GM23248 (cell line): ENCODE data around the gene GATM. TPM values are rescaled to one million over a fixed set of nuclear protein-coding genes. Genes with fewer than 3 reads are reported as not detected.
A peak's percentile ranks its signal among the peaks of the same experiment; 100 is the strongest.

Experiments
- DNase-seq: peaks from one replicate; pipeline ENCODE4 v3.0.0-alpha.2; 2015
- H2AFZ ChIP-seq: fragments of 200-600 bp; sonication (generic); 2 replicates; pipeline ENCODE4 v1.6.1; 2016; ENCODE audit warnings: antibody characterized with exemption
- H3F3A ChIP-seq: fragments of 200-600 bp; sonication (generic); 2 replicates; pipeline ENCODE4 v1.6.1; 2016; ENCODE audit warnings: mild to moderate bottlenecking, antibody characterized with exemption, mixed run types; ENCODE audit not compliant: insufficient read depth
- H3K27ac ChIP-seq: fragments of 200-600 bp; sonication (generic); 2 replicates; pipeline ENCODE4 v1.5.1; 2016; ENCODE audit warnings: mild to moderate bottlenecking
- H3K27me3 ChIP-seq: fragments of 200-600 bp; sonication (generic); replicated peaks from 2 replicates; pipeline ENCODE4 v1.6.1; 2016; ENCODE audit warnings: mild to moderate bottlenecking; ENCODE audit not compliant: insufficient read depth
- H3K36me3 ChIP-seq: fragments of 200-600 bp; sonication (generic); 2 replicates; pipeline ENCODE4 v1.6.1; 2016; ENCODE audit warnings: low read depth, mild to moderate bottlenecking
- H3K4me1 ChIP-seq: fragments of 200-600 bp; sonication (generic); 2 replicates; pipeline ENCODE4 v1.6.1; 2016; ENCODE audit warnings: mild to moderate bottlenecking; ENCODE audit not compliant: insufficient read depth
- H3K4me2 ChIP-seq: fragments of 200-600 bp; sonication (generic); one replicate; pipeline ENCODE4 v1.6.1; 2016; ENCODE audit warnings: mild to moderate bottlenecking; ENCODE audit not compliant: unreplicated experiment
- H3K4me3 ChIP-seq: fragments of 200-600 bp; sonication (generic); 2 replicates; pipeline ENCODE4 v1.5.1; 2016; ENCODE audit warnings: mild to moderate bottlenecking
- H3K79me2 ChIP-seq: fragments of 200-600 bp; sonication (generic); 2 replicates; pipeline ENCODE4 v1.6.1; 2016; ENCODE audit warnings: mild to moderate bottlenecking; ENCODE audit not compliant: insufficient read depth
- H3K9ac ChIP-seq: fragments of 200-600 bp; sonication (generic); 2 replicates; pipeline ENCODE4 v1.6.1; 2016; ENCODE audit warnings: mild to moderate bottlenecking
- H3K9me2 ChIP-seq: fragments of 200-600 bp; sonication (generic); 2 replicates; pipeline ENCODE4 v1.6.1; 2016; ENCODE audit warnings: mixed run types, mild to moderate bottlenecking, moderate library complexity; ENCODE audit not compliant: insufficient read depth
- H3K9me3 ChIP-seq: fragments of 200-600 bp; sonication (generic); one replicate; pipeline ENCODE4 v1.6.1; 2017; ENCODE audit warnings: low read depth
- H4K20me1 ChIP-seq: fragments of 200-600 bp; sonication (generic); 2 replicates; pipeline ENCODE4 v1.6.0; 2016; ENCODE audit not compliant: insufficient read depth
- EZH2 ChIP-seq: fragments of 200-600 bp; sonication (generic); IDR thresholded peaks from 2 replicates; pipeline ENCODE4 v1.6.1; 2018; ENCODE audit warnings: antibody characterized with exemption, mild to moderate bottlenecking; ENCODE audit not compliant: insufficient read depth, poor library complexity, severe bottlenecking
- EZH2phosphoT487 ChIP-seq: fragments of 200-600 bp; sonication (generic); IDR thresholded peaks from 2 replicates; pipeline ENCODE4 v1.6.1; 2018; ENCODE audit warnings: antibody characterized with exemption, moderate library complexity, mild to moderate bottlenecking, low read depth; ENCODE audit not compliant: insufficient read depth
- WGBS, 2 experiments: methylation state at CpG; one replicate each; pipeline ENCODE4 v1.1.6; 2015 to 2017; ENCODE audit warnings: low lambda C conversion rate in 2 of 2, low coverage in 1 of 2; ENCODE audit errors: missing lambda C conversion rate in 2 of 2; 5-methylcytosine and 5-hydroxymethylcytosine counted together
- in situ Hi-C: fragments of 300-500 bp; cut with MboI; formaldehyde crosslinking; loops from 2 replicates; pipeline ENCODE4 v1.15.0; 2020
- polyA plus RNA-seq: library from polyadenylated mRNA; unstranded; fragments of >200 nt; fragmentation: Nextera tagmentation; extraction: Ambion mirVana; gene quantifications from 2 replicates; pipeline ENCODE4 v1.2.1, GENCODE V29; 2016
- total RNA-seq: library from RNA; depleted of rRNA; stranded (reverse); fragments of >200 nt; shearing (Covaris generic); gene quantifications from 2 replicates; pipeline ENCODE4 v1.2.3, GENCODE V29; 2014

The GATM gene
- total and polyA plus RNA-seq, 2 experiments from 2014 or later = not detected

DNA sequence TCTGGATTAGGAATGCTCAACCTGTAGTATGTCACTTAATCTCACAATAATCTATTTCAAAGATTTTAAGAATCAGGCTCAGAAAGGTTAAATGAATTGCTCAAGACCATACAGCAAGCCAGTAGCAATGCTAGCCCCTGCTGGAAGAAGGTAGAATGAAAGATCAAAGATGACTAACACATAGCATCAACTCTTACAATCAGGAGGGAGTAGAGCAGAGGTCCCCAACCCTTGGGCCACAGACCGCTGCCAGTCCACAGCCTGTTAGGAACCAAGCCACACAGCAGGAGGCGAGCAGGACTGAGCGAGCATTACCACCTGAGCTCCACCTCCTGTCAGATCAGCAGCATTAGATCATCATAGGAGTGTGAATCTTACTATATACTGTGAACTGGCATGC lies 15.5 kb upstream of the GATM start:
- Histone ChIP-seq H3K4me3 (no peak overlapping the region), H3K27ac (no peak overlapping the region), H3K9me3 (no peaks in the 10 kb centered on the region), H3K27me3 (peaks cover 11% of the 10 kb centered on the region), H3K4me2 (no peak overlapping the region), H3F3A (no peaks in the 10 kb centered on the region), H3K9ac (no peak overlapping the region), H4K20me1 (no peaks in the 10 kb centered on the region), H3K4me1 (no peaks in the 10 kb centered on the region), H3K36me3 (no peaks in the 10 kb centered on the region), H3K9me2 (no peaks in the 10 kb centered on the region), H3K79me2 (no peaks in the 10 kb centered on the region), H2AFZ (no peak overlapping the region)
- no peak for TF ChIP-seq EZH2phosphoT487
- TF ChIP-seq EZH2 = no peak
- DNase-seq = peak; percentile 21
- 81 to 90% methylated on average over 3 of the region's 3 CpGs for WGBS, 2 experiments
- in situ Hi-C loops = no loop called here

DNA sequence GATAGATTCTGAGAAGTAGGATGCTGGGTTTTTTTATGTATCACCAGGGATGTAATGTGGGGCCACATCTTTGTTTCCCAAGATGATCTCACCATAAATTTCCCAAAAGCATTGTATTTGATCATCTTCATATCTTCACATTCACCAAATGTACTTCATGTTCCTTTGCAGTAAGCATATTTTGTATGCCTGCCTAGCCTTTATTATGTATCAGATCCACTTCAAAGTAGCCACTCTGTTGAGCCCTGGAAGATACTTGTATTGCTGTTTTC lies 14.2 kb upstream of the GATM start:
- Histone ChIP-seq H3F3A (no peaks in the 10 kb centered on the region), H3K79me2 (no peaks in the 10 kb centered on the region), H3K27me3 (peaks cover 25% of the 10 kb centered on the region), H3K4me2 (no peak overlapping the region), H3K9me3 (no peaks in the 10 kb centered on the region), H4K20me1 (no peaks in the 10 kb centered on the region), H3K4me3 (no peak overlapping the region), H3K36me3 (no peaks in the 10 kb centered on the region), H3K9me2 (no peaks in the 10 kb centered on the region), H3K9ac (no peak overlapping the region), H3K27ac (no peak overlapping the region), H2AFZ (no peak overlapping the region), H3K4me1 (no peaks in the 10 kb centered on the region)
- TF ChIP-seq EZH2 (no peak), EZH2phosphoT487 (no peak)
- no peak for DNase-seq
- in situ Hi-C loops = no loop called here

DNA sequence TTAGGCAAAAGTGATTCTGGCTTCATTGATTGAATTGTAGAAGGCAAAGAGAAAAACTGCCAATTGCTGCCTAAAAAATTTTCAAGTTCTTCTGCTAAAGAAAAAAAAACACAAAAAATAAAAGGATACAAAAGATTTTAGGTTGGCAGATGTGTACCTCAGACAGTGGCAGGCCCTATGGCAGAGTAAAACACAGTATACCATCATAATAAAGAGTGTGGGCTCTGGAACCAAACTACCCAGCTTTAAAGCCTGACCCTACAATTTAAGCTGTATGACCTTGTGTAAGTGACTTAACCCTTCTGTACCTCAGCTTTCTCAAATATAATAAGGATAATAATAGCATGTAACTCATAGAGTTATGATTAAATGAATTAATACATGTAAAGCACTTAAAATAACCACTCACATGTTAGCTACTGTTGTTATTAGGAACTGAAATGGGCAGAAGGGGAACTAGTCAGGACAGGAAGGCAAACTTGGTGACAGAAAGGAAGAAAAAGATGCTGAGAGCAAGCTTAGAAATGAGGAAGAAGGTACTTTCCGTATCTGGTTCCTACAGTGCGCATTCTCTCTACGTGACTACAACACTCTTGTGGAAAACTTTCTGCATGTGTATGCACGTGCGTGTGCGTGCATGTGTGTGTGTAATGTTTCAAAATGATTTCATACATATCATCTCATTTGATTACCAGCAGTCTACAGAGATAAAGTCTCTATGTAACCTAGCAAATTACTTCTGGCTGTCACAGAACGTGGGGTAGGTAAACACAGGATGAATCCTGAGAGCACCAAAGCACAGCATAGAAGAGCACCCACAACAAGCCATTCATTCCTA lies 13.6 kb upstream of the GATM start:
- Histone ChIP-seq H3K27ac (no peak overlapping the region), H3K27me3 (peaks cover 29% of the 10 kb centered on the region), H2AFZ (no peak overlapping the region), H3K9me2 (no peaks in the 10 kb centered on the region), H3K9me3 (no peaks in the 10 kb centered on the region), H4K20me1 (no peaks in the 10 kb centered on the region), H3F3A (no peaks in the 10 kb centered on the region), H3K4me3 (no peak overlapping the region), H3K4me1 (no peaks in the 10 kb centered on the region), H3K36me3 (no peaks in the 10 kb centered on the region), H3K9ac (no peak overlapping the region), H3K4me2 (no peak overlapping the region), H3K79me2 (no peaks in the 10 kb centered on the region)
- TF ChIP-seq EZH2phosphoT487 (no peak), EZH2 (no peak)
- in situ Hi-C loops = no loop called here
- WGBS, 2 experiments = 63 to 66% methylated on average over 7 of the region's 7 CpGs
- DNase-seq = no peak

DNA sequence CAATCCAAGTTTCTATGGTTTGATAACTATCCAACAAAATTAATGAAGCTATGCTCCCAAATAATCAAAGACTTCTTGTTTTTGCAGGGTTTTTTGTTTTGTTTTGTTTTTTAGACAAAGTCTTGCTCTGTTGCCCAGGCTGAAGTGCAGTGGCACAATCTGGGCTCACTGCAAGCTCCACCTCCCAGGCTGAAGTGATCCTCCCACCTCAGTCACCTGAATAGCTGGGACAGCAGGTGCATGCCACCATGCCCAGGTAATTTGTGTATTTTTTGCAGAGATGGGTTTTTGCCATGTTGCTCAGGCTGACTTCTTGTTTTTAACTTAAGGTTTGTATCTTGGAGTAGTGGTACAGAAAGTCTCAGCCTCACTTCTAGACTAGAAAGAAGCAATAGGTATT lies 11.0 kb upstream of the GATM start:
- no peaks in the 10 kb centered on the region for H4K20me1 ChIP-seq
- H3K4me2 ChIP-seq = no peak overlapping the region
- TF ChIP-seq EZH2 = no peak
- TF ChIP-seq EZH2phosphoT487 = no peak
- H3K4me1 ChIP-seq = no peaks in the 10 kb centered on the region
- no peaks in the 10 kb centered on the region for H3K9me2 ChIP-seq
- in situ Hi-C loops = no loop called here
- H3K36me3 ChIP-seq = no peaks in the 10 kb centered on the region
- DNase-seq = no peak
- no peak overlapping the region for H2AFZ ChIP-seq
- no peaks in the 10 kb centered on the region for H3K79me2 ChIP-seq
- no peaks in the 10 kb centered on the region for H3F3A ChIP-seq
- peaks cover 30% of the 10 kb centered on the region for H3K27me3 ChIP-seq
- no peak overlapping the region for H3K9ac ChIP-seq
- H3K9me3 ChIP-seq = no peaks in the 10 kb centered on the region
- H3K27ac ChIP-seq = no peak overlapping the region
- H3K4me3 ChIP-seq = no peak overlapping the region
